IMR-90 (cell line): ENCODE data around the gene PDCD10. TPM values are rescaled to one million over a fixed set of nuclear protein-coding genes. Genes with fewer than 3 reads are reported as not detected.

Experiments used
- ATAC-seq: fragments of 200-7000 bp; cut with Tn5 transposase; 2 replicates; pipeline ENCODE4 v1.9.1; 2020; ENCODE audit warnings: low read depth, mild to moderate bottlenecking, moderate library complexity
- BruUV-seq: library from RNA; stranded (reverse); fragments of 400-500 nt; replicated peaks from 2 replicates; lab custom pipeline; 2021; lab: Mats Ljungman, UMichigan
- CTCF ChIA-PET: fragments of 300-600 bp; formaldehyde crosslinking; extraction: SDS; loops from one replicate; lab custom pipeline; 2021; ENCODE audit warnings: antibody characterized with exemption; lab: Yijun Ruan, JAX
- POLR2A ChIA-PET: fragments of 300-600 bp; sonication (Branson Sonifier 250); formaldehyde crosslinking; loops from one replicate; lab custom pipeline; 2022; ENCODE audit warnings: antibody characterized with exemption; ENCODE audit not compliant: unreplicated experiment; lab: Charles Lee
- DNase-seq: peaks from one replicate; pipeline ENCODE4 v3.0.0; 2013
- H2AFZ ChIP-seq: replicated peaks from 2 replicates; pipeline ENCODE3; 2013; ENCODE audit warnings: low read length, mild to moderate bottlenecking; ENCODE audit not compliant: poor library complexity
- H2AK5ac ChIP-seq: 2 replicates; pipeline ENCODE4 v1.6.1; 2013; ENCODE audit warnings: low read depth, low read length, inconsistent platforms
- H2AK9ac ChIP-seq: replicated peaks from 2 replicates; pipeline ENCODE3; 2013; ENCODE audit warnings: mild to moderate bottlenecking, low read depth, low read length, moderate library complexity; ENCODE audit not compliant: poor library complexity
- H2BK120ac ChIP-seq: 2 replicates; pipeline ENCODE4 v1.6.1; 2013; ENCODE audit warnings: low read depth, low read length, inconsistent platforms
- H2BK15ac ChIP-seq: 3 replicates; pipeline ENCODE4 v1.6.1; 2013; ENCODE audit warnings: low read depth, low read length, inconsistent platforms
- H2BK20ac ChIP-seq: 2 replicates; pipeline ENCODE4 v1.6.1; 2013; ENCODE audit warnings: low read depth, mild to moderate bottlenecking, inconsistent platforms, low read length, moderate library complexity
- H2BK5ac ChIP-seq: 2 replicates; pipeline ENCODE4 v1.6.1; 2013; ENCODE audit warnings: mild to moderate bottlenecking, low read depth, low read length, inconsistent platforms; ENCODE audit not compliant: poor library complexity, severe bottlenecking
- H3K14ac ChIP-seq: replicated peaks from 2 replicates; pipeline ENCODE4 v1.6.1; 2013; ENCODE audit warnings: low read depth, low read length, inconsistent platforms
- H3K18ac ChIP-seq: 2 replicates; pipeline ENCODE4 v1.6.1; 2013; ENCODE audit warnings: low read depth, low read length, control low read depth
- H3K23ac ChIP-seq: 2 replicates; pipeline ENCODE4 v1.6.1; 2013; ENCODE audit warnings: low read depth, low read length, inconsistent platforms
- H3K27ac ChIP-seq: 2 replicates; pipeline ENCODE4 v1.5.1; 2013; ENCODE audit warnings: mild to moderate bottlenecking, control low read depth, low read length; ENCODE audit not compliant: insufficient read depth
- H3K27me3 ChIP-seq: 2 replicates; pipeline ENCODE4 v1.6.1; 2013; ENCODE audit warnings: low read length; ENCODE audit not compliant: control insufficient read depth, insufficient read depth
- H3K36me3 ChIP-seq: 2 replicates; pipeline ENCODE4 v1.6.1; 2013; ENCODE audit warnings: low read length, mixed read lengths; ENCODE audit not compliant: control insufficient read depth, insufficient read depth
- H3K4ac ChIP-seq: 2 replicates; pipeline ENCODE4 v1.6.1; 2013; ENCODE audit warnings: low read depth, low read length, inconsistent platforms
- H3K4me1 ChIP-seq: 2 replicates; pipeline ENCODE4 v1.6.1; 2013; ENCODE audit warnings: low read length, mixed read lengths; ENCODE audit not compliant: control insufficient read depth, insufficient read depth
- H3K4me2 ChIP-seq: 2 replicates; pipeline ENCODE4 v1.6.1; 2013; ENCODE audit warnings: low read depth, mild to moderate bottlenecking, control low read depth, low read length, moderate library complexity
- H3K4me3 ChIP-seq: 2 replicates; pipeline ENCODE4 v1.5.1; 2013; ENCODE audit warnings: low read depth, mild to moderate bottlenecking, control low read depth, low read length, moderate library complexity; ENCODE audit not compliant: insufficient read depth
- H3K56ac ChIP-seq: 2 replicates; pipeline ENCODE4 v1.6.1; 2013; ENCODE audit warnings: low read length, inconsistent platforms; ENCODE audit not compliant: insufficient read depth; ENCODE audit errors: extremely low read depth
- H3K79me1 ChIP-seq, 2 experiments: 2 replicates each; pipeline ENCODE4 v1.6.1; 2013; ENCODE audit warnings: low read length in 2 of 2, inconsistent platforms in 1 of 2, low read depth in 1 of 2
- H3K9ac ChIP-seq: 2 replicates; pipeline ENCODE4 v1.6.1; 2013; ENCODE audit warnings: low read depth, low read length, control low read depth
- H3K9me1 ChIP-seq: 2 replicates; pipeline ENCODE4 v1.6.1; 2013; ENCODE audit warnings: low read length, inconsistent platforms; ENCODE audit not compliant: insufficient read depth
- H3K9me3 ChIP-seq: 2 replicates; pipeline ENCODE4 v1.6.1; 2013; ENCODE audit warnings: low read length; ENCODE audit not compliant: control insufficient read depth, insufficient read depth
- H4K20me1 ChIP-seq: 2 replicates; pipeline ENCODE4 v1.6.1; 2013; ENCODE audit warnings: low read length, inconsistent platforms; ENCODE audit not compliant: insufficient read depth
- H4K5ac ChIP-seq: 2 replicates; pipeline ENCODE4 v1.6.1; 2013; ENCODE audit warnings: mild to moderate bottlenecking, low read depth, low read length, control low read depth
- H4K8ac ChIP-seq, 2 experiments: 2 replicates each; pipeline ENCODE4 v1.6.1; 2013; ENCODE audit warnings: low read depth in 2 of 2, low read length in 2 of 2, control low read depth in 1 of 2, inconsistent platforms in 1 of 2
- H4K91ac ChIP-seq: 2 replicates; pipeline ENCODE4 v1.6.1; 2013; ENCODE audit warnings: low read depth, low read length, inconsistent platforms; ENCODE audit not compliant: insufficient read depth
- BHLHE40 ChIP-seq: fragments of 150-350 bp; IDR thresholded peaks from 2 replicates; pipeline ENCODE4 v1.6.1; 2016; ENCODE audit warnings: mild to moderate bottlenecking, low read depth, low read length
- CEBPB ChIP-seq: IDR thresholded peaks from 2 replicates; pipeline ENCODE4 v1.6.1; 2012; ENCODE audit warnings: low read depth, low read length, improper control_type of control experiment
- CHD1 ChIP-seq: IDR thresholded peaks from 2 replicates; pipeline ENCODE4 v1.6.1; 2012; ENCODE audit warnings: low read depth, low read length, improper control_type of control experiment
- ELK1 ChIP-seq: fragments of 150-350 bp; IDR thresholded peaks from 2 replicates; pipeline ENCODE4 v1.6.1; 2016; ENCODE audit warnings: low read depth, mild to moderate bottlenecking, low read length, moderate library complexity, borderline replicate concordance
- FOS ChIP-seq: fragments of 150-350 bp; IDR thresholded peaks from 2 replicates; pipeline ENCODE4 v1.6.1; 2016; ENCODE audit warnings: low read depth, low read length
- MAFK ChIP-seq: IDR thresholded peaks from 2 replicates; pipeline ENCODE4 v1.6.1; 2012; ENCODE audit warnings: low read depth, low read length, improper control_type of control experiment
- MAZ ChIP-seq: IDR thresholded peaks from 2 replicates; pipeline ENCODE4 v1.6.1; 2012; ENCODE audit warnings: low read depth, mild to moderate bottlenecking, low read length, improper control_type of control experiment, moderate library complexity, borderline replicate concordance
- MXI1 ChIP-seq: IDR thresholded peaks from 2 replicates; pipeline ENCODE4 v1.6.1; 2012; ENCODE audit warnings: low read depth, mild to moderate bottlenecking, low read length, moderate library complexity, borderline replicate concordance
- NFE2L2 ChIP-seq: fragments of 150-350 bp; IDR thresholded peaks from 2 replicates; pipeline ENCODE4 v1.6.1; 2016; ENCODE audit warnings: low read depth, mild to moderate bottlenecking, low read length
- POLR2A ChIP-seq: IDR thresholded peaks from 2 replicates; pipeline ENCODE4 v1.6.1; 2012; ENCODE audit warnings: mild to moderate bottlenecking, low read depth, low read length
- RAD21 ChIP-seq: IDR thresholded peaks from 2 replicates; pipeline ENCODE4 v1.6.1; 2012; ENCODE audit warnings: low read length, improper control_type of control experiment
- RCOR1 ChIP-seq: IDR thresholded peaks from 2 replicates; pipeline ENCODE4 v1.6.1; 2012; ENCODE audit warnings: mild to moderate bottlenecking, low read length, improper control_type of control experiment; ENCODE audit not compliant: insufficient replicate concordance
- RFX5 ChIP-seq: IDR thresholded peaks from 2 replicates; pipeline ENCODE4 v1.8.0; 2012; ENCODE audit warnings: low read depth, mild to moderate bottlenecking, low read length, moderate library complexity
- SMC3 ChIP-seq: fragments of 150-350 bp; IDR thresholded peaks from 2 replicates; pipeline ENCODE4 v1.6.1; 2016; ENCODE audit warnings: low read depth, mild to moderate bottlenecking, antibody characterized with exemption, low read length, moderate library complexity
- USF2 ChIP-seq: fragments of 150-350 bp; IDR thresholded peaks from 2 replicates; pipeline ENCODE4 v1.6.1; 2017; ENCODE audit warnings: mild to moderate bottlenecking, antibody characterized with exemption, low read length, low read depth
- WGBS, 2 experiments: methylation state at CpG; one replicate each; pipeline versions ENCODE4 v1.1.5 to v1.1.7; 2013; ENCODE audit warnings: missing lambda C conversion rate in 2 of 2; ENCODE audit not compliant: insufficient read length in 1 of 2; ENCODE audit errors: extremely low coverage in 2 of 2; 5-methylcytosine and 5-hydroxymethylcytosine counted together
- dilution Hi-C: fragments of 300-500 bp; cut with HindIII; formaldehyde crosslinking; loops from one replicate; pipeline ENCODE4 v1.14.3; 2018; ENCODE audit warnings: low sequenced_read_pairs; ENCODE audit not compliant: unreplicated experiment
- in situ Hi-C: fragments of 300-500 bp; cut with MboI; formaldehyde crosslinking; loops from 3 replicates; pipeline ENCODE4 v1.14.3; 2019; ENCODE audit warnings: low sequenced_read_pairs, inconsistent platforms, mixed read lengths
- intact Hi-C: fragments of 100-400 bp; cut with micrococcal nuclease; formaldehyde crosslinking; loops from 2 replicates; pipeline ENCODE4 v1.10.0; 2022
- polyA plus RNA-seq, 3 experiments: library from polyadenylated mRNA; depleted of rRNA; stranded (reverse); fragments of >200 nt; gene quantifications; 2 replicates each; pipeline ENCODE4 v1.2.3, GENCODE V29; 2012; ENCODE audit warnings: low replicate concordance in 1 of 3
- total RNA-seq: library from RNA; depleted of rRNA; stranded (reverse); fragments of >200 nt; gene quantifications from 2 replicates; pipeline ENCODE4 v1.2.3, GENCODE V29; 2012
- TF ChIP-seq, protein P1 (sequence below): conservative IDR thresholded peaks from 2 replicates; pipeline ENCODE4 v1.5.1; 2012; ENCODE audit warnings: mild to moderate bottlenecking, low read depth, low read length, improper control_type of control experiment

Gene PDCD10
- total and polyA plus RNA-seq, 2 of the 4 experiments (the other 2 are of a cell fraction), result 36.7 to 47.3 TPM

- no peak overlapping the region for H2BK15ac ChIP-seq
- no peak overlapping the region for H2AK9ac ChIP-seq
- no TSS peak for BruUV-seq
- no peak overlapping the region for H3K14ac ChIP-seq
- TF ChIP-seq RFX5 (no peak), CEBPB (no peak), RAD21 (no peak), POLR2A (no peak), MAFK (no peak), ELK1 (no peak), CHD1 (no peak), BHLHE40 (no peak), NFE2L2 (no peak), USF2 (no peak), MXI1 (no peak), MAZ (no peak), RCOR1 (no peak), SMC3 (no peak), FOS (no peak)
- TF ChIP-seq, protein P1, sequence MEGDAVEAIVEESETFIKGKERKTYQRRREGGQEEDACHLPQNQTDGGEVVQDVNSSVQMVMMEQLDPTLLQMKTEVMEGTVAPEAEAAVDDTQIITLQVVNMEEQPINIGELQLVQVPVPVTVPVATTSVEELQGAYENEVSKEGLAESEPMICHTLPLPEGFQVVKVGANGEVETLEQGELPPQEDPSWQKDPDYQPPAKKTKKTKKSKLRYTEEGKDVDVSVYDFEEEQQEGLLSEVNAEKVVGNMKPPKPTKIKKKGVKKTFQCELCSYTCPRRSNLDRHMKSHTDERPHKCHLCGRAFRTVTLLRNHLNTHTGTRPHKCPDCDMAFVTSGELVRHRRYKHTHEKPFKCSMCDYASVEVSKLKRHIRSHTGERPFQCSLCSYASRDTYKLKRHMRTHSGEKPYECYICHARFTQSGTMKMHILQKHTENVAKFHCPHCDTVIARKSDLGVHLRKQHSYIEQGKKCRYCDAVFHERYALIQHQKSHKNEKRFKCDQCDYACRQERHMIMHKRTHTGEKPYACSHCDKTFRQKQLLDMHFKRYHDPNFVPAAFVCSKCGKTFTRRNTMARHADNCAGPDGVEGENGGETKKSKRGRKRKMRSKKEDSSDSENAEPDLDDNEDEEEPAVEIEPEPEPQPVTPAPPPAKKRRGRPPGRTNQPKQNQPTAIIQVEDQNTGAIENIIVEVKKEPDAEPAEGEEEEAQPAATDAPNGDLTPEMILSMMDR, result no peak
- no peaks in the 10 kb centered on the region for H3K9me1 ChIP-seq
- no peak for DNase-seq
- H3K56ac ChIP-seq, result no peak overlapping the region
- no peak for ATAC-seq
- H3K4me3 ChIP-seq, result no peak overlapping the region
- no peak overlapping the region for H3K23ac ChIP-seq
- no peaks in the 10 kb centered on the region for H4K20me1 ChIP-seq
- in situ Hi-C loops, result no loop called here
- dilution Hi-C loops, result no loop called here
- no peak overlapping the region for H3K4me2 ChIP-seq
- no peaks in the 10 kb centered on the region for H3K27me3 ChIP-seq
- no peak overlapping the region for H2AK5ac ChIP-seq
- no peaks in the 10 kb centered on the region for H3K36me3 ChIP-seq
- H3K27ac ChIP-seq, result no peak overlapping the region
- 20% methylated on average over 1 of the region's 4 CpGs; no CpG with 5 or more reads in 1 of the 2 experiments for WGBS, 2 experiments
- H2BK120ac ChIP-seq, result no peak overlapping the region
- H2BK20ac ChIP-seq, result no peak overlapping the region
- H3K4ac ChIP-seq, result no peak overlapping the region
- ChIA-PET CTCF (no interaction called here), POLR2A (no interaction called here)
- no peak overlapping the region for H2BK5ac ChIP-seq
- no peak overlapping the region for H3K9ac ChIP-seq
- H4K8ac ChIP-seq, result no peak overlapping the region
- peaks cover 2% of the 10 kb centered on the region; the same call in 1 of the 2 replicates for H3K9me3 ChIP-seq
- H4K91ac ChIP-seq, result no peak overlapping the region
- H3K79me1 ChIP-seq, result no peaks in the 10 kb centered on the region
- intact Hi-C loops, result no loop called here
- H4K5ac ChIP-seq, result no peak overlapping the region
- H2AFZ ChIP-seq, result no peak overlapping the region
- no peaks in the 10 kb centered on the region for H3K4me1 ChIP-seq
- no peak overlapping the region for H3K18ac ChIP-seq
Observed at GRCh38 chr3:167776066-167776685, 41.5 kb upstream of the PDCD10 start.
